Neural cell (in vitro differentiated cells): ENCODE data around the gene DCLK1. TPM values are rescaled to one million over a fixed set of nuclear protein-coding genes. Genes with fewer than 3 reads are reported as not detected.

Experiments used
- H2AFZ ChIP-seq: fragments of 200-600, 300-800 bp; sonication (generic), shearing (Covaris generic); 2 replicates; pipeline ENCODE4 v1.6.0; 2014; ENCODE audit warnings: low read depth, mild to moderate bottlenecking, antibody characterized with exemption, low read length, moderate library complexity
- H3F3A ChIP-seq: fragments of 200-600 bp; shearing (Covaris generic); 2 replicates; pipeline ENCODE4 v1.6.1; 2016; ENCODE audit warnings: mild to moderate bottlenecking, moderate library complexity, mixed read lengths, antibody characterized with exemption, low read length; ENCODE audit not compliant: insufficient read depth, poor library complexity, severe bottlenecking
- H3K27ac ChIP-seq: fragments of 200-600, 300-800 bp; sonication (generic), shearing (Covaris generic); 2 replicates; pipeline ENCODE4 v1.5.1; 2014; ENCODE audit warnings: mild to moderate bottlenecking, low read length, moderate library complexity
- H3K27me3 ChIP-seq: fragments of 300-800, 200-600 bp; sonication (generic), shearing (Covaris generic); 2 replicates; pipeline ENCODE4 v1.6.0; 2014; ENCODE audit warnings: mild to moderate bottlenecking, low read depth, low read length, moderate library complexity; ENCODE audit not compliant: insufficient read depth
- H3K36me3 ChIP-seq: fragments of 300-800, 200-600 bp; sonication (generic), shearing (Covaris generic); 2 replicates; pipeline ENCODE4 v1.5.1; 2014; ENCODE audit warnings: mild to moderate bottlenecking, antibody characterized with exemption, low read length, moderate library complexity; ENCODE audit not compliant: insufficient read depth
- H3K4me2 ChIP-seq: fragments of 300-800, 200-600 bp; sonication (generic), shearing (Covaris generic); 2 replicates; pipeline ENCODE4 v1.6.0; 2014; ENCODE audit warnings: mild to moderate bottlenecking, low read length
- H3K4me3 ChIP-seq: fragments of 300-800, 200-600 bp; sonication (generic), shearing (Covaris generic); 2 replicates; pipeline ENCODE4 v1.5.1; 2014; ENCODE audit warnings: mild to moderate bottlenecking, low read length, moderate library complexity
- H3K79me2 ChIP-seq: fragments of 200-600 bp; shearing (Covaris generic); replicated peaks from 2 replicates; pipeline ENCODE4 v1.6.0; 2014; ENCODE audit warnings: mild to moderate bottlenecking, low read length, moderate library complexity; ENCODE audit not compliant: insufficient read depth
- H3K9ac ChIP-seq: fragments of 300-800, 200-600 bp; sonication (generic), shearing (Covaris generic); 2 replicates; pipeline ENCODE4 v1.6.1; 2016; ENCODE audit warnings: mild to moderate bottlenecking, low read length, mixed read lengths
- H3K9me2 ChIP-seq: fragments of 200-600 bp; shearing (Covaris generic); 2 replicates; pipeline ENCODE4 v1.6.1; 2016; ENCODE audit warnings: mild to moderate bottlenecking, low read length, mixed read lengths; ENCODE audit not compliant: insufficient read depth
- H3K9me3 ChIP-seq: fragments of 200-600, 300-800 bp; sonication (generic), shearing (Covaris generic); 2 replicates; pipeline ENCODE4 v1.6.1; 2016; ENCODE audit warnings: mild to moderate bottlenecking, mixed run types, low read length, moderate library complexity, mixed read lengths
- H4K20me1 ChIP-seq: fragments of 200-600 bp; shearing (Covaris generic); 2 replicates; pipeline ENCODE4 v1.6.1; 2016; ENCODE audit warnings: mild to moderate bottlenecking, mixed run types; ENCODE audit not compliant: insufficient read depth
- EP300 ChIP-seq: fragments of 450-650 bp; conservative IDR thresholded peaks from 2 replicates; pipeline ENCODE4 v1.6.1; 2014; ENCODE audit warnings: antibody characterized with exemption, mild to moderate bottlenecking, moderate library complexity; ENCODE audit not compliant: poor library complexity, severe bottlenecking
- EZH2 ChIP-seq: fragments of 200-600, 300-800 bp; shearing (Covaris generic), sonication (generic); IDR thresholded peaks from 2 replicates; pipeline ENCODE4 v1.6.1; 2014; ENCODE audit warnings: antibody characterized with exemption, low read length, borderline replicate concordance, mild to moderate bottlenecking; ENCODE audit not compliant: insufficient read depth, poor library complexity, severe bottlenecking
- MXI1 ChIP-seq: fragments of 450-650 bp; conservative IDR thresholded peaks from 2 replicates; pipeline ENCODE4 v1.6.1; 2014; ENCODE audit warnings: antibody characterized with exemption, mild to moderate bottlenecking; ENCODE audit not compliant: poor library complexity, severe bottlenecking
- POLR2AphosphoS5 ChIP-seq: IDR thresholded peaks from 2 replicates; pipeline ENCODE4 v1.6.1; 2012
- RAD21 ChIP-seq: fragments of 450-650 bp; conservative IDR thresholded peaks from 2 replicates; pipeline ENCODE4 v1.6.1; 2014; ENCODE audit warnings: antibody characterized with exemption, mild to moderate bottlenecking, moderate library complexity
- SMC3 ChIP-seq: fragments of 450-650 bp; conservative IDR thresholded peaks from 2 replicates; pipeline ENCODE4 v1.6.1; 2014; ENCODE audit warnings: antibody characterized with exemption, mild to moderate bottlenecking, moderate library complexity; ENCODE audit not compliant: poor library complexity
- TAF1 ChIP-seq: IDR thresholded peaks from 2 replicates; pipeline ENCODE4 v1.6.1; 2012; ENCODE audit warnings: low read depth
- polyA plus RNA-seq: library from polyadenylated mRNA; depleted of rRNA; stranded (reverse); fragments of >200 nt; gene quantifications from 2 replicates; pipeline ENCODE4 v1.2.3, GENCODE V29; 2014
- TF ChIP-seq, protein P1 (sequence below): IDR thresholded peaks from 2 replicates; pipeline ENCODE4 v1.6.1; 2012; ENCODE audit warnings: borderline replicate concordance
- TF ChIP-seq, protein P2 (sequence below): fragments of 450-650 bp; IDR thresholded peaks from 2 replicates; pipeline ENCODE4 v1.5.1; 2014; ENCODE audit warnings: antibody characterized with exemption, mild to moderate bottlenecking, moderate library complexity; ENCODE audit not compliant: poor library complexity, severe bottlenecking

The DCLK1 gene
- polyA plus RNA-seq, 1 donor from 2014 or later: 124 TPM

DNA sequence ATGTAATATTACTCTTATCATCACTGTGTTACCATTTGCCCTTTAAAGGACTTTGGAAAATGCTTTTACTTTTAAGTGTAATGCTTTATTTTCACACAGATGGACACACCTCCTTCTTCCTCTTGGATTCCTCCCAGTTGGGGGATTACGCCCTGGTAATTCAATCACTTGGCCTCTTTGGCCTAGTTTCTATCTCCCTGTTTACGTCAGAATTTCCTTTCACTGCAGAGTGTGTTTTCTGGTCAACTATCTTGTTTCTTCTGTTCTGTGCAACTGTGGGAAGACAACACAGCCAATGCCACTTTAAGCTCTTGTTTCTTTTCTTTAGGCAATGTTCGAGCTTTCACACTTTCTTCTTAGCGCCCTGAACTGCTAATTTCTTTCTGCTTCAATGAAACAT, 397.4 kb downstream of the DCLK1 start:
- Histone ChIP-seq H3K9me2 (no peaks in the 10 kb centered on the region), H3K4me3 (no peak overlapping the region), H4K20me1 (no peaks in the 10 kb centered on the region), H3K79me2 (no peaks in the 10 kb centered on the region), H3K9ac (no peak overlapping the region), H3K27ac (no peak overlapping the region), H3K4me2 (no peak overlapping the region), H3K9me3 (no peaks in the 10 kb centered on the region), H3F3A (no peaks in the 10 kb centered on the region), H3K27me3 (no peaks in the 10 kb centered on the region), H3K36me3 (no peaks in the 10 kb centered on the region), H2AFZ (no peak overlapping the region)
- TF ChIP-seq, protein P1, sequence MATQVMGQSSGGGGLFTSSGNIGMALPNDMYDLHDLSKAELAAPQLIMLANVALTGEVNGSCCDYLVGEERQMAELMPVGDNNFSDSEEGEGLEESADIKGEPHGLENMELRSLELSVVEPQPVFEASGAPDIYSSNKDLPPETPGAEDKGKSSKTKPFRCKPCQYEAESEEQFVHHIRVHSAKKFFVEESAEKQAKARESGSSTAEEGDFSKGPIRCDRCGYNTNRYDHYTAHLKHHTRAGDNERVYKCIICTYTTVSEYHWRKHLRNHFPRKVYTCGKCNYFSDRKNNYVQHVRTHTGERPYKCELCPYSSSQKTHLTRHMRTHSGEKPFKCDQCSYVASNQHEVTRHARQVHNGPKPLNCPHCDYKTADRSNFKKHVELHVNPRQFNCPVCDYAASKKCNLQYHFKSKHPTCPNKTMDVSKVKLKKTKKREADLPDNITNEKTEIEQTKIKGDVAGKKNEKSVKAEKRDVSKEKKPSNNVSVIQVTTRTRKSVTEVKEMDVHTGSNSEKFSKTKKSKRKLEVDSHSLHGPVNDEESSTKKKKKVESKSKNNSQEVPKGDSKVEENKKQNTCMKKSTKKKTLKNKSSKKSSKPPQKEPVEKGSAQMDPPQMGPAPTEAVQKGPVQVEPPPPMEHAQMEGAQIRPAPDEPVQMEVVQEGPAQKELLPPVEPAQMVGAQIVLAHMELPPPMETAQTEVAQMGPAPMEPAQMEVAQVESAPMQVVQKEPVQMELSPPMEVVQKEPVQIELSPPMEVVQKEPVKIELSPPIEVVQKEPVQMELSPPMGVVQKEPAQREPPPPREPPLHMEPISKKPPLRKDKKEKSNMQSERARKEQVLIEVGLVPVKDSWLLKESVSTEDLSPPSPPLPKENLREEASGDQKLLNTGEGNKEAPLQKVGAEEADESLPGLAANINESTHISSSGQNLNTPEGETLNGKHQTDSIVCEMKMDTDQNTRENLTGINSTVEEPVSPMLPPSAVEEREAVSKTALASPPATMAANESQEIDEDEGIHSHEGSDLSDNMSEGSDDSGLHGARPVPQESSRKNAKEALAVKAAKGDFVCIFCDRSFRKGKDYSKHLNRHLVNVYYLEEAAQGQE: no peak
- no peak for TF ChIP-seq EP300
- TF ChIP-seq TAF1: no peak
- no peak for TF ChIP-seq EZH2
- no peak for TF ChIP-seq POLR2AphosphoS5
- TF ChIP-seq, protein P2, sequence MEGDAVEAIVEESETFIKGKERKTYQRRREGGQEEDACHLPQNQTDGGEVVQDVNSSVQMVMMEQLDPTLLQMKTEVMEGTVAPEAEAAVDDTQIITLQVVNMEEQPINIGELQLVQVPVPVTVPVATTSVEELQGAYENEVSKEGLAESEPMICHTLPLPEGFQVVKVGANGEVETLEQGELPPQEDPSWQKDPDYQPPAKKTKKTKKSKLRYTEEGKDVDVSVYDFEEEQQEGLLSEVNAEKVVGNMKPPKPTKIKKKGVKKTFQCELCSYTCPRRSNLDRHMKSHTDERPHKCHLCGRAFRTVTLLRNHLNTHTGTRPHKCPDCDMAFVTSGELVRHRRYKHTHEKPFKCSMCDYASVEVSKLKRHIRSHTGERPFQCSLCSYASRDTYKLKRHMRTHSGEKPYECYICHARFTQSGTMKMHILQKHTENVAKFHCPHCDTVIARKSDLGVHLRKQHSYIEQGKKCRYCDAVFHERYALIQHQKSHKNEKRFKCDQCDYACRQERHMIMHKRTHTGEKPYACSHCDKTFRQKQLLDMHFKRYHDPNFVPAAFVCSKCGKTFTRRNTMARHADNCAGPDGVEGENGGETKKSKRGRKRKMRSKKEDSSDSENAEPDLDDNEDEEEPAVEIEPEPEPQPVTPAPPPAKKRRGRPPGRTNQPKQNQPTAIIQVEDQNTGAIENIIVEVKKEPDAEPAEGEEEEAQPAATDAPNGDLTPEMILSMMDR: no peak
- no peak for TF ChIP-seq SMC3
- no peak for TF ChIP-seq RAD21
- no peak for TF ChIP-seq MXI1

DNA sequence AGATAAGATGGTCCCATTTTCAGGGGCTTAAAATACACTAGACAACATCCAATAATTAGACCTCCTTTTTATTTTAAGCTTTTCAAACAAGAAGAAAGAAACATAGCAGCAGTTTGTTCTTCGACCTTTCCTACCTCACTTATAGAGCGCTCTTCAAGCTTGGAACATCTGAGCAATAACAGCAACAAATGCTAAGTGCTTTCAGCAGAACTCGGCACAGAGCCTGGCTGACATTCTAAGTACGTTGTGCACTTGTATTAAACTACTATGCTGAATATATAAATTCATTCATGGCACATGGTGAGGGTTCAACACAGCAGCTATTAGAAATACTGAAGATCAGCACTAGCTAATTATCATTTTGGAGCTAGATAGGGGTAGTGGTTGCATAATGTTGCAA, 398.6 kb downstream of the DCLK1 start:
- Histone ChIP-seq H4K20me1 (no peaks in the 10 kb centered on the region), H3K4me2 (no peak overlapping the region), H3K79me2 (no peaks in the 10 kb centered on the region), H3K4me3 (no peak overlapping the region), H3K27ac (no peak overlapping the region), H3K9me2 (no peaks in the 10 kb centered on the region), H3F3A (no peaks in the 10 kb centered on the region), H3K9me3 (no peaks in the 10 kb centered on the region), H3K36me3 (no peaks in the 10 kb centered on the region), H3K9ac (no peak overlapping the region), H3K27me3 (no peaks in the 10 kb centered on the region), H2AFZ (no peak overlapping the region)
- TF ChIP-seq, protein P2: no peak
- TF ChIP-seq EZH2 (no peak), POLR2AphosphoS5 (no peak), RAD21 (no peak), TAF1 (no peak)
